Erythroblast (primary cell): ENCODE data around the gene ETV5.

Experiments
- GATA1 ChIP-seq: IDR thresholded peaks from 2 replicates; pipeline ENCODE4 v1.6.1; 2011; ENCODE audit warnings: low read depth, mild to moderate bottlenecking, control low read depth, low read length, moderate library complexity
- POLR2A ChIP-seq: IDR thresholded peaks from 2 replicates; pipeline ENCODE4 v1.6.1; 2011; ENCODE audit warnings: mild to moderate bottlenecking, low read length

GRCh38 chr3:186142393-186142932, 33.6 kb upstream of the ETV5 start:
- TF ChIP-seq POLR2A (no peak), GATA1 (no peak)
